Adrenal gland (tissue), 5 donors: ENCODE measurements around the gene FRMD3.

Experiments used
- CTCF ChIP-seq, 6 experiments: fragments of 450-650 bp in 4 of 6; fragments of 200-600 bp in 2 of 6; sonication (generic) in 1 of 6; IDR thresholded peaks; 1 replicate in 5 of 6; 2 replicates in 1 of 6; pipeline versions ENCODE4 v1.5.1 to v1.8.0; 2016 to 2021; ENCODE audit warnings: antibody characterized with exemption in 6 of 6, mild to moderate bottlenecking in 2 of 6, moderate library complexity in 1 of 6
- POLR2A ChIP-seq, 2 donors: fragments of 450-650 bp; IDR thresholded peaks; one replicate each; pipeline ENCODE4 v1.6.1; 2017; ENCODE audit warnings: antibody characterized with exemption in 2 of 2, mild to moderate bottlenecking in 2 of 2, moderate library complexity in 1 of 2
- donor health status: DM: no; HTN: no; CAD: no.

DNA sequence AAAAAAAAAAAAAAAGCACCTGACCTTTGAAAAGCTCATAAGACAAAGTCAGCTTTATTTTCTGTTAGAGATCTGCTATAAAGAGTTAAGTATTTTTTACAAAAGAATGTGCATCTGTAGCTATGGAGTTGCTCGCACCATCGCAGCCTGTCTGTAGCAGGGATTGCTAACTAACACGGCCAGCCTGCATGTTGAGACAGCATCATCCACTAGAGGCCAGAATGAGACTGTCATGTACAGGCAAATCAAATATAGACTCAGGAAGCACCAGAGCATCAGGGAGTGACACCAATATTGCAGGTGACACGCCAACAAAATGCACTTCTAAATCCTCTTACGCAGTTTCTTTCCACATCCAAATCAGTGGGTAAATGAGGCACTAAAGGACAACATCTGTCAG, 339.0 kb downstream of the FRMD3 start:
- peak; percentile 46 to 88 (median 72) for TF ChIP-seq CTCF (IDR thresholded peaks at IDR 0.05)
- TF ChIP-seq POLR2A (IDR thresholded peaks at IDR 0.05) = no peak
